Ramos (cell line): ENCODE data around the gene C11orf24.

ENCODE experiments used
- in situ Hi-C: fragments of 300-500 bp; cut with MboI; formaldehyde crosslinking; loops from one replicate; pipeline ENCODE4 v1.14.3; 2022; ENCODE audit warnings: low sequenced_read_pairs; ENCODE audit not compliant: unreplicated experiment

Gene C11orf24

GRCh38 chr11:68213555-68214172 lies 58.1 kb downstream of the C11orf24 start:
- in situ Hi-C loops: loop anchor here (25.0 kb wide), 1 partner anchor 351 kb away; no protein-coding TSS in a partner anchor

- in situ Hi-C loops: loop anchor here (25.0 kb wide), 1 partner anchor 351 kb away; no protein-coding TSS in a partner anchor
Observed at GRCh38 chr11:68213135-68213515, 58.6 kb downstream of the C11orf24 start, which contains the start of gene KMT5B. KMT5B (minus strand) TSS chr11:68213296; CDS start chr11:68190076, 23,220 bp downstream.

- in situ Hi-C loops: loop anchor here (25.0 kb wide), 1 partner anchor 350 kb away; no protein-coding TSS in a partner anchor
Observed at GRCh38 chr11:68212421-68213134, 59.2 kb downstream of the C11orf24 start.

- in situ Hi-C loops: loop anchor here (25.0 kb wide), 1 partner anchor 349 kb away; no protein-coding TSS in a partner anchor
Observed at GRCh38 chr11:68211546-68211945, 60.2 kb downstream of the C11orf24 start.
